Immature natural killer cell (primary cell): ENCODE results near the gene RXRA. TPM values are rescaled to one million over a fixed set of nuclear protein-coding genes. Genes with fewer than 3 reads are reported as not detected.

Source experiments
- DNase-seq, 3 donors: peaks; one replicate each; pipeline ENCODE4 v3.0.0; 2022; ENCODE audit warnings: mixed read lengths in 1 of 3
- H3K27ac Mint-ChIP-seq, 6 donors: one replicate each; pipeline ENCODE4 v1.8.0; 2020; ENCODE audit warnings: mixed read lengths in 6 of 6, mild to moderate bottlenecking in 5 of 6, inconsistent platforms in 4 of 6, moderate library complexity in 3 of 6
- H3K27me3 Mint-ChIP-seq, 3 donors: one replicate each; pipeline ENCODE4 v1.8.0; 2020 to 2021; ENCODE audit warnings: low read depth in 3 of 3, mild to moderate bottlenecking in 3 of 3, mixed read lengths in 3 of 3, moderate library complexity in 3 of 3, inconsistent platforms in 1 of 3
- H3K36me3 Mint-ChIP-seq, 3 donors: one replicate each; pipeline ENCODE4 v1.8.0; 2020; ENCODE audit warnings: mixed read lengths in 3 of 3, inconsistent platforms in 2 of 3, mild to moderate bottlenecking in 2 of 3
- H3K4me1 Mint-ChIP-seq, 2 donors: one replicate each; pipeline ENCODE4 v1.8.0; 2020; ENCODE audit warnings: inconsistent platforms in 2 of 2, mild to moderate bottlenecking in 2 of 2, mixed read lengths in 2 of 2, moderate library complexity in 1 of 2
- H3K4me3 Mint-ChIP-seq, 5 donors: one replicate each; pipeline ENCODE4 v1.8.0; 2020; ENCODE audit warnings: mild to moderate bottlenecking in 5 of 5, mixed read lengths in 5 of 5, inconsistent platforms in 3 of 5, moderate library complexity in 3 of 5
- H3K9me3 Mint-ChIP-seq, 6 donors: one replicate each; pipeline ENCODE4 v1.8.0; 2020; ENCODE audit warnings: mild to moderate bottlenecking in 6 of 6, mixed read lengths in 6 of 6, inconsistent platforms in 4 of 6, moderate library complexity in 3 of 6
- polyA plus RNA-seq, 3 donors: library from polyadenylated mRNA; unstranded; fragments of 300-500 nt; fragmentation: Illumina TruSeq; gene quantifications; one replicate each; pipeline ENCODE4 v1.2.3, GENCODE V29; 2021

The RXRA gene
- polyA plus RNA-seq, 3 donors from 2014 or later: 1.0 to 4.4 (median 1.9) TPM

- Mint-ChIP-seq H3K4me3 (peak overlapping the region in 3 of 5 donors; percentile 13 to 92 (median 57)), H3K4me1 (peaks cover 45 to 78% of the 10 kb centered on the region in 2 donors)
Observed at GRCh38 chr9:134384811-134385479, 58.7 kb downstream of the RXRA start.

GRCh38 chr9:134385915-134386314 lies 59.7 kb downstream of the RXRA start:
- H3K4me3 Mint-ChIP-seq: no peak overlapping the region
- H3K36me3 Mint-ChIP-seq: no peaks in the 10 kb centered on the region
- H3K4me1 Mint-ChIP-seq: peaks cover 54 to 84% of the 10 kb centered on the region in 2 donors
- DNase-seq: no peak
- no peak overlapping the region for H3K27ac Mint-ChIP-seq
- H3K27me3 Mint-ChIP-seq: peaks cover 15 to 19% (median 16%) of the 10 kb centered on the region in 3 donors
- peaks cover 0 to 2% (median 0%) of the 10 kb centered on the region in 6 donors for H3K9me3 Mint-ChIP-seq

More at GRCh38 chr9:134384811-134385479, 58.7 kb downstream of the RXRA start:
- Mint-ChIP-seq H3K9me3 (peaks cover 0 to 2% (median 0%) of the 10 kb centered on the region in 6 donors), H3K27ac (peak overlapping the region in 2 of 6 donors; percentile 12 to 46), H3K27me3 (peaks cover 13 to 17% (median 16%) of the 10 kb centered on the region in 3 donors), H3K36me3 (no peaks in the 10 kb centered on the region)
- DNase-seq: no peak

- no peaks in the 10 kb centered on the region for H3K9me3 Mint-ChIP-seq
- no peak overlapping the region for H3K4me3 Mint-ChIP-seq
- no peaks in the 10 kb centered on the region for H3K36me3 Mint-ChIP-seq
- peaks cover 52 to 83% of the 10 kb centered on the region in 2 donors for H3K4me1 Mint-ChIP-seq
- no peak for DNase-seq
- peak overlapping the region in 3 of 6 donors; percentile 35 to 79 (median 37) for H3K27ac Mint-ChIP-seq
- peaks cover 4 to 15% (median 7%) of the 10 kb centered on the region in 3 donors for H3K27me3 Mint-ChIP-seq
Observed at GRCh38 chr9:134386951-134387831, 60.9 kb downstream of the RXRA start.

- Mint-ChIP-seq H3K4me3 (peak overlapping the region in 3 of 5 donors; percentile 24 to 36 (median 30)), H3K27me3 (peaks cover 2 to 13% (median 5%) of the 10 kb centered on the region in 3 donors), H3K36me3 (no peaks in the 10 kb centered on the region), H3K9me3 (no peaks in the 10 kb centered on the region), H3K4me1 (peaks cover 46 to 83% of the 10 kb centered on the region in 2 donors), H3K27ac (peak overlapping the region in 5 of 6 donors; percentile 37 to 90 (median 79))
- no peak for DNase-seq
Observed at GRCh38 chr9:134388289-134388808, 62.1 kb downstream of the RXRA start.

GRCh38 chr9:134388976-134389375 lies 62.7 kb downstream of the RXRA start:
- no peak overlapping the region for H3K27ac Mint-ChIP-seq
- H3K4me3 Mint-ChIP-seq: no peak overlapping the region
- H3K36me3 Mint-ChIP-seq: no peaks in the 10 kb centered on the region
- peaks cover 46 to 83% of the 10 kb centered on the region in 2 donors for H3K4me1 Mint-ChIP-seq
- peaks cover 8 to 17% (median 10%) of the 10 kb centered on the region in 3 donors for H3K27me3 Mint-ChIP-seq
- peaks cover 0 to 2% (median 0%) of the 10 kb centered on the region in 6 donors for H3K9me3 Mint-ChIP-seq
- no peak for DNase-seq

GRCh38 chr9:134389642-134390041 lies 63.4 kb downstream of the RXRA start:
- H3K4me3 Mint-ChIP-seq: peak overlapping the region in 1 of 5 donors; percentile 24
- H3K4me1 Mint-ChIP-seq: peaks cover 43 to 83% of the 10 kb centered on the region in 2 donors
- peaks cover 9 to 20% (median 12%) of the 10 kb centered on the region in 3 donors for H3K27me3 Mint-ChIP-seq
- H3K36me3 Mint-ChIP-seq: no peaks in the 10 kb centered on the region
- peaks cover 0 to 3% (median 0%) of the 10 kb centered on the region in 6 donors for H3K9me3 Mint-ChIP-seq
- DNase-seq: no peak
- H3K27ac Mint-ChIP-seq: peak overlapping the region in 5 of 6 donors; percentile 45 to 97 (median 93)

- H3K9me3 Mint-ChIP-seq: peaks cover 0 to 3% (median 0%) of the 10 kb centered on the region in 6 donors
- DNase-seq: peak; percentile 57 to 78 (median 73)
Observed at GRCh38 chr9:134390537-134390936, 64.3 kb downstream of the RXRA start.

GRCh38 chr9:134390947-134391318 lies 64.7 kb downstream of the RXRA start:
- H3K4me3 Mint-ChIP-seq: peak overlapping the region; percentile 62 to 87 (median 73)

More at GRCh38 chr9:134390537-134390936, 64.3 kb downstream of the RXRA start:
- Mint-ChIP-seq H3K4me3 (peak overlapping the region; percentile 62 to 87 (median 67)), H3K27me3 (peaks cover 9 to 25% (median 17%) of the 10 kb centered on the region in 3 donors), H3K4me1 (peaks cover 49 to 85% of the 10 kb centered on the region in 2 donors), H3K36me3 (no peaks in the 10 kb centered on the region), H3K27ac (peak overlapping the region; percentile 79 to 97 (median 92))

GRCh38 chr9:134391319-134392231 lies 65.3 kb downstream of the RXRA start:
- Mint-ChIP-seq H3K9me3 (peaks cover 0 to 4% (median 0%) of the 10 kb centered on the region in 6 donors), H3K4me1 (peaks cover 59 to 92% of the 10 kb centered on the region in 2 donors), H3K27me3 (peaks cover 12 to 30% (median 21%) of the 10 kb centered on the region in 3 donors), H3K4me3 (peak overlapping the region; percentile 62 to 87 (median 73)), H3K27ac (peak overlapping the region; percentile 79 to 97 (median 92)), H3K36me3 (no peaks in the 10 kb centered on the region)
- DNase-seq: peak; percentile 54 to 75 (median 66)

More at GRCh38 chr9:134390947-134391318, 64.7 kb downstream of the RXRA start:
- Mint-ChIP-seq H3K27ac (peak overlapping the region; percentile 79 to 97 (median 92)), H3K4me1 (peaks cover 53 to 89% of the 10 kb centered on the region in 2 donors), H3K9me3 (peaks cover 0 to 3% (median 0%) of the 10 kb centered on the region in 6 donors), H3K27me3 (peaks cover 9 to 26% (median 17%) of the 10 kb centered on the region in 3 donors), H3K36me3 (no peaks in the 10 kb centered on the region)
- DNase-seq: no peak

GRCh38 chr9:134392900-134393299 lies 66.6 kb downstream of the RXRA start:
- Mint-ChIP-seq H3K4me3 (peak overlapping the region in 4 of 5 donors; percentile 57 to 75 (median 68)), H3K36me3 (no peaks in the 10 kb centered on the region), H3K4me1 (peaks cover 71 to 92% of the 10 kb centered on the region in 2 donors), H3K27me3 (peaks cover 12 to 26% (median 21%) of the 10 kb centered on the region in 3 donors), H3K27ac (peak overlapping the region; percentile 76 to 96 (median 92)), H3K9me3 (peaks cover 0 to 5% (median 0%) of the 10 kb centered on the region in 6 donors)
- DNase-seq: no peak

GRCh38 chr9:134393582-134394280 lies 67.5 kb downstream of the RXRA start:
- DNase-seq: peak; percentile 57 to 75 (median 61)
- peaks cover 67 to 89% of the 10 kb centered on the region in 2 donors for H3K4me1 Mint-ChIP-seq
- peak overlapping the region; percentile 76 to 96 (median 92) for H3K27ac Mint-ChIP-seq
- peaks cover 0 to 5% (median 0%) of the 10 kb centered on the region in 6 donors for H3K9me3 Mint-ChIP-seq
- no peaks in the 10 kb centered on the region for H3K36me3 Mint-ChIP-seq
- H3K4me3 Mint-ChIP-seq: peak overlapping the region; percentile 43 to 75 (median 62)
- H3K27me3 Mint-ChIP-seq: peaks cover 13 to 26% (median 21%) of the 10 kb centered on the region in 3 donors
